Measurements from ENCODE around the gene IPMK.

The IPMK gene

DNA sequence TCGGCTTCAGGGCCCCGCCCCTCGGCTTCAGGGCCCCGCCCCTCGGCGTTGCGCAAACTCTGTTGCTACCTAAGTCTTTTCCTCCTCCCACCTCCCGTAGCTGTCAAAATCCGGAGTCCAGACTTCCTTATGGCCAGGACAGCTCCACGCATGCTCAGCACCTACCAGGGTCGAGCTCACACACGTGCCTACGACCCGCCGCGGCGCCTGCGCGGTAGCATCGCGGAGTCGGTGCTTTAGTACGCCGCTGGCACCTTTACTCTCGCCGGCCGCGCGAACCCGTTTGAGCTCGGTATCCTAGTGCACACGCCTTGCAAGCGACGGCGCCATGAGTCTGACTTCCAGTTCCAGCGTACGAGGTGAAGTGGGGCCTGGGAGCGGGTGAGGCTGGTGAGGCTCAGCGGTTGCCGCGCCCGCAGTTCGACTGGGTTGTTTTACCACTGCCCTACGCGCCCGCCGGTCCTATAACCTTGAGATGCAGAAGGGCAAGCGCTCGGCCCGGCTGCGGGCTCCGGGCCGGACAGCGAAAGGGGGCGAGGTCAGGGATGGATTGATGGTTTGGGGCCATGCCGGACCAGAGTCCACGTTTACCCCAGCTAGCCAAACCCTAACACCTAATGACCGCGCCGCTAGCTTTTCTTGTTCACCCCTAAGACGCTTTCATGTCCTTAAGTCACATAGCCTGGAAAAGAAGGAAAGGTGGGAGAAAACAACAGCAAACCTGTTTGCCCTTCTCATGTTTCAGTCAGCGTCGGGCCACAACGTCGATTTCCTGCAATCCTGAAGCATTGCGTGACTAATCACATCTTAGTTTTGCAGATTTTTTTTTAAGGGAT lies 1.5 kb upstream of the IPMK start, which contains the start of gene CISD1:
TSS of gene CISD1 (plus strand) at position 217 of the 836 bp plus-strand sequence. CDS start at position 329, 112 bp downstream.
- H3K27me3 ChIP-seq (ENCODE audit: control insufficient read depth in 5 of 5, insufficient read depth in 4 of 5, low read length in 5 of 5), result no peaks in the 10 kb centered on the region
- peak within 1 kb of the TSS; percentile 44 to 86 (median 82) for H3K9ac ChIP-seq (ENCODE audit: low read length in 5 of 5)
- peak within 1 kb of the TSS; percentile 78 to 98 (median 86) for H3K4me3 ChIP-seq (ENCODE audit: low read depth in 1 of 5, low read length in 5 of 5)
- H3K9me3 ChIP-seq (ENCODE audit: control insufficient read depth in 5 of 5, low read length in 5 of 5), result no peaks in the 10 kb centered on the region
- peaks cover 5 to 45% (median 42%) of the 10 kb centered on the region in 5 donors for H3K4me1 ChIP-seq (ENCODE audit: control insufficient read depth in 5 of 5, insufficient read depth in 5 of 5, low read length in 5 of 5)
- H3K27ac ChIP-seq (ENCODE audit: low read depth, low read length), result peak within 1 kb of the TSS; percentile 94
- no peaks in the 10 kb centered on the region for H3K36me3 ChIP-seq (ENCODE audit: control insufficient read depth in 5 of 5, insufficient read depth in 5 of 5, low read length in 5 of 5)

DNA sequence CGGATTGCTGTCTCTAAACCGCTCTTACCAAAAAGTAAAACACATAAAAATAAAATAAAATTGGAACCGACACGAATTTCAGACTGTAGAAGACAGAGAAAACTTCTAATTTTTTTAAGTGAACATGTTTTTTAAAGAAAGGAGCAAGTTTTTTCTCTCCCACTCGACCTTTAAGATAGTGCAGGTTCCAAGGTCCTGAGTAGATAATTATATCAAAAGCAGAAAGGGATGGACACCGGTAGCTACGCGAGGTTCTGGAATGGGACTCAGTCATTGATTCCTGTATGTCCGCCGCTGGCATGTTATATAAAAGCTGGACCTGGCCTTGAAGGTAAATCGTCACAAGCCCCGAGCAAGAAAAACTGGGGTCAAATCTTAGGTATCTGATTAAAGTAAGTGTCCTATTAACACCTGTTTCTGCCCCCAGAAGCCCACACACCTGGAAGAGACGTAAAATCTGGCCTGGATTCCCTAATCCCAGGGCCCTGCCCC lies 806 bp upstream of the IPMK start:
- Histone ChIP-seq H3K27me3 (ENCODE audit: control insufficient read depth in 5 of 5, insufficient read depth in 4 of 5, low read length in 5 of 5) (no peaks in the 10 kb centered on the region), H3K27ac (ENCODE audit: low read depth, low read length) (peak overlapping the region; percentile 94), H3K4me1 (ENCODE audit: control insufficient read depth in 5 of 5, insufficient read depth in 5 of 5, low read length in 5 of 5) (peaks cover 5 to 45% (median 42%) of the 10 kb centered on the region in 5 donors), H3K9me3 (ENCODE audit: control insufficient read depth in 5 of 5, low read length in 5 of 5) (no peaks in the 10 kb centered on the region), H3K9ac (ENCODE audit: low read length in 5 of 5) (peak overlapping the region; percentile 26 to 86 (median 78)), H3K4me3 (ENCODE audit: low read depth in 1 of 5, low read length in 5 of 5) (peak overlapping the region; percentile 78 to 98 (median 86)), H3K36me3 (ENCODE audit: control insufficient read depth in 5 of 5, insufficient read depth in 5 of 5, low read length in 5 of 5) (no peaks in the 10 kb centered on the region)

DNA sequence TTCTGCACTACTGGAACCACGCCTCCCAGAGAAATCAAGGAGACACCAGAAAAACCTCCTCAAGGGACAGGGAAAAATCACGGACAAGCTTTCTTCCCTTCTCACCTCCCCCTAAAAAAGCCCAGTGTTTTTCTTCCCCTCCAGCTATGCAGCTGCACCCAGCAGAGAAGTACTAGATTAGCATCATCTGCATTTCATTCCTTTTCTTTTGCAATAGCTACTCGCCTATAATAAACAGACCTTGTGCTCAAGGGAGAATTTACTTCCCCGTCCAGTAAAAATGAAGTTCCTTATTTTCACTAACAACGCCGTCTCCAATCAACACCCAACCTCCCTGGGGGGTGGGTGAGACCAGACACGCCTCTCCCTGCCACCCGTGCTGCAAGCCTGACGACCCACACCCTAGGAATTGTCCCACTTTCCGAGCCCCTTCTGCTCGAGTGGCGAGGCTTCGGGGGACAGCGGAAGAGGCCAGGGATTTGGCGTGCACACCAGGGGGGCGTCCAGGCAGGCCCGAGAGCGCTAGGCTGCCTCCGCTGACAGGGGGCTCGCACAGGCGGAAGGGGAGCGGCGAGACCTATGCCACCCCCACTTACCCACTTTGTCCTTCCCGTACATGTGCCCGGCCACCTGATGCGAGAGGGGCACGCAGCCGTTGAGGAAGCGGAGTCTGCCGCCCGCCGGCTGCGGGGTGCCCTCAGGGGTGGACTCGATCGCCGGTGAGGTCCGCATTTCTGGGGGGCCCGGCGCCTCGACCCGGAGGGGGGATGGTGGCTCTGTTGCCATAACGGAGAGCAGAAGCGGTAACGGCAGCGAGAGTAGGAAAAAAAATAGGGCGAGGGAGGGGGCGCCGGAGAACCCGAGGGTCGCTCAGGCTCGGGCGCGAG lies 625 bp downstream of the IPMK start:
- Histone ChIP-seq H3K4me3 (ENCODE audit: low read depth in 1 of 5, low read length in 5 of 5) (peak overlapping the region; percentile 79 to 98 (median 87)), H3K27ac (ENCODE audit: low read depth, low read length) (peak overlapping the region; percentile 94), H3K36me3 (ENCODE audit: control insufficient read depth in 5 of 5, insufficient read depth in 5 of 5, low read length in 5 of 5) (no peaks in the 10 kb centered on the region), H3K9me3 (ENCODE audit: control insufficient read depth in 5 of 5, low read length in 5 of 5) (no peaks in the 10 kb centered on the region), H3K9ac (ENCODE audit: low read length in 5 of 5) (peak overlapping the region; percentile 74 to 96 (median 86)), H3K27me3 (ENCODE audit: control insufficient read depth in 5 of 5, insufficient read depth in 4 of 5, low read length in 5 of 5) (no peaks in the 10 kb centered on the region), H3K4me1 (ENCODE audit: control insufficient read depth in 5 of 5, insufficient read depth in 5 of 5, low read length in 5 of 5) (peaks cover 5 to 45% (median 42%) of the 10 kb centered on the region in 5 donors)

DNA sequence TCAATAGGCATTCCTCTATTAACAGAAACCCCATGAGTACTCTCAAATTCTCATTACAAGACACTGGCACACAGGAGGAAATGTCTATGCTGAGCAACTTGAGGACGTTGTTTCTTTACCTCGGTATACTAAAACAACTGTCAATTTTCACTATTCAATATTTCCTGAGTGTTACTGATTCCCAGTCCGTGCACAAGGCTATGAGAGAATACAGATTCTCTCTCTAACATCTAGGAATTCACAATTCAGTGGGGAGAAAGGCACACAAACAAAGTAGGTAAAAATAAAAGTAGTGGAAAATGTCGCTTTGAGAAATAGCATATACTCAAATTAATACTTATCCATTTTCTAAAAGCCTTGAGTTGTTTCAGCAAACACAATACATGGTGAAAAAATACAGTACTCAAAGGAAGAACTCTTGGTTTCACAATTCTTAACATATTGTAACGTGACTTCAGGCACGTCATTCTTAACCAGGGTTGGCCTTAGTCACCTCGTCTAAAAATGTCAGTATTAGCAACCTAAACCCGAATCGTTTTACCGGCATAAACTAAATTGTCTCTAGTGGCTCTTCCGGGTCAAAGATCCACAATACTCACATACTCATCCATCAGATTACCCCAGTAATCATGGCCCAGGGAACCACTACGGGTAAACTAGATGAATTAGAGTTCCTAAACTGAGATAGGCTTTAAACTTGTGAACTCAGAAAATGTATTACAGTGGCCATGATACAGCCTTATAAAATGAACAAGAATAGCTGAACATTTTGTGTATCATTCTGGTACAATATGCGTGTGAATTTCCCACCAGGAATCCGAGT lies 1.5 kb downstream of the IPMK start:
- peak overlapping the region; percentile 74 to 96 (median 86) for H3K9ac ChIP-seq (ENCODE audit: low read length in 5 of 5)
- peak overlapping the region; percentile 94 for H3K27ac ChIP-seq (ENCODE audit: low read depth, low read length)
- H3K36me3 ChIP-seq (ENCODE audit: control insufficient read depth in 5 of 5, insufficient read depth in 5 of 5, low read length in 5 of 5), result no peaks in the 10 kb centered on the region
- peaks cover 5 to 45% (median 42%) of the 10 kb centered on the region in 5 donors for H3K4me1 ChIP-seq (ENCODE audit: control insufficient read depth in 5 of 5, insufficient read depth in 5 of 5, low read length in 5 of 5)
- H3K4me3 ChIP-seq (ENCODE audit: low read depth in 1 of 5, low read length in 5 of 5), result peak overlapping the region; percentile 79 to 98 (median 87)
- no peaks in the 10 kb centered on the region for H3K27me3 ChIP-seq (ENCODE audit: control insufficient read depth in 5 of 5, insufficient read depth in 4 of 5, low read length in 5 of 5)
- no peaks in the 10 kb centered on the region for H3K9me3 ChIP-seq (ENCODE audit: control insufficient read depth in 5 of 5, low read length in 5 of 5)

DNA sequence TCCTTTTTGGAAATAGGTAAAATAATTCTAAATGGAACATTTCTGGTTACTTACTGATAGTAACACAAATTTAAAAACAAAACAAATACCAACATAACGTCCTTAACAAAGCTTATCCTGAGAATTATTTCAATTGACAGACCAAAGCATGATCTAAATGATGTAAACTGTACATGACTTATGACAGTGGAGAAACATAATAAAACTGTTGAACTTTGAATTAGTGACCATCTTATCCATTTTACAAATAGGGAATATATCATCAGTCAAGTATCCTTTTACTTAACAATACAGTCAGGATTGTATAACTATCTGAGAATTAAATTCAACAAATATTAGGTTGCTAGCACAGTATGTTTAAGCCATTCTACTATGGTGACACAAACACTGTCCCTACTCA lies 2.4 kb downstream of the IPMK start:
- Histone ChIP-seq H3K27ac (ENCODE audit: low read depth, low read length) (peak overlapping the region; percentile 94), H3K9me3 (ENCODE audit: control insufficient read depth in 5 of 5, low read length in 5 of 5) (no peaks in the 10 kb centered on the region), H3K9ac (ENCODE audit: low read length in 5 of 5) (no peak overlapping the region), H3K4me1 (ENCODE audit: control insufficient read depth in 5 of 5, insufficient read depth in 5 of 5, low read length in 5 of 5) (peaks cover 5 to 42% (median 38%) of the 10 kb centered on the region in 5 donors), H3K27me3 (ENCODE audit: control insufficient read depth in 5 of 5, insufficient read depth in 4 of 5, low read length in 5 of 5) (no peaks in the 10 kb centered on the region), H3K36me3 (ENCODE audit: control insufficient read depth in 5 of 5, insufficient read depth in 5 of 5, low read length in 5 of 5) (no peaks in the 10 kb centered on the region), H3K4me3 (ENCODE audit: low read depth in 1 of 5, low read length in 5 of 5) (peak overlapping the region in 4 of 5 donors; percentile 79 to 91 (median 85))

DNA sequence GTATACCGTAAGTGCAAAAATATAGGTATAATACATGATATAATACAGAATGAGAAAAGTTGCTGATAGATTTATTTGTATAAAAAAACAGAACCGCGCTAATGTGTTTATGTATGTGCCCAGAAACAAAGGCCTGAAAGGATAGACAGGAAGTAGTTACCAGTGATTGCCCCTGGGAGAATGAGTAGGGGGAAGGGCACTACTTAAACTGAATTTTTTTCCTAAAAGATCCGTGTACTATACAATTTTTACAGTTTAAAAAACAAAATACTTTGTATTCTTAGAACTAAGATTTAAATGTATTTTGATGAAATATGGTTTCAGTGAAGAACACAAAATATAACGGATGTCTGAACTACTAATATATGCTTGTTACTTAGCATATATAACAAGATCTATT lies 2.9 kb downstream of the IPMK start:
- Histone ChIP-seq H3K36me3 (ENCODE audit: control insufficient read depth in 5 of 5, insufficient read depth in 5 of 5, low read length in 5 of 5) (no peaks in the 10 kb centered on the region), H3K4me1 (ENCODE audit: control insufficient read depth in 5 of 5, insufficient read depth in 5 of 5, low read length in 5 of 5) (peaks cover 5 to 39% (median 33%) of the 10 kb centered on the region in 5 donors), H3K9me3 (ENCODE audit: control insufficient read depth in 5 of 5, low read length in 5 of 5) (no peaks in the 10 kb centered on the region), H3K27ac (ENCODE audit: low read depth, low read length) (peak overlapping the region; percentile 94), H3K27me3 (ENCODE audit: control insufficient read depth in 5 of 5, insufficient read depth in 4 of 5, low read length in 5 of 5) (no peaks in the 10 kb centered on the region), H3K9ac (ENCODE audit: low read length in 5 of 5) (no peak overlapping the region), H3K4me3 (ENCODE audit: low read depth in 1 of 5, low read length in 5 of 5) (no peak overlapping the region)

DNA sequence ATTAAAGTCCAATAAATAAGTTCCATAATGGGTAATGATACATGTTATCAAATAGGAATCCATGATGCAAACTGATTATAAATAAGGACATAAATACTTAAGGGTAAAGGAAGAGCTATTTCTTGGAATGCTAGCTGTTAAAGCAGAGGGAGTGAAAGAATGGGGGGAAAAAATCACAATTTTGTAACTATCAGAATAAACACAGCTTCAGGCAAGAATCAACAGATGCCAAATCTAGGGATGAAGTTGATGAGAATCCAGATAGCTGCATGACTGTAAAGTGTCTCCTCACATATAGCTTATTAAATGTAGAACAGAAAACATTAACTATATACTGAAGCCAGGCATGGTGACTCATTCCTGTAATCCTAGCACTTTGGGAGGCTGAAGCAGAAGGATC lies 4.9 kb downstream of the IPMK start:
- Histone ChIP-seq H3K9me3 (ENCODE audit: control insufficient read depth in 5 of 5, low read length in 5 of 5) (no peaks in the 10 kb centered on the region), H3K9ac (ENCODE audit: low read length in 5 of 5) (no peak overlapping the region), H3K4me3 (ENCODE audit: low read depth in 1 of 5, low read length in 5 of 5) (no peak overlapping the region), H3K27me3 (ENCODE audit: control insufficient read depth in 5 of 5, insufficient read depth in 4 of 5, low read length in 5 of 5) (no peaks in the 10 kb centered on the region), H3K27ac (ENCODE audit: low read depth, low read length) (no peak overlapping the region), H3K4me1 (ENCODE audit: control insufficient read depth in 5 of 5, insufficient read depth in 5 of 5, low read length in 5 of 5) (peaks cover 5 to 22% (median 21%) of the 10 kb centered on the region in 5 donors), H3K36me3 (ENCODE audit: control insufficient read depth in 5 of 5, insufficient read depth in 5 of 5, low read length in 5 of 5) (no peaks in the 10 kb centered on the region)

DNA sequence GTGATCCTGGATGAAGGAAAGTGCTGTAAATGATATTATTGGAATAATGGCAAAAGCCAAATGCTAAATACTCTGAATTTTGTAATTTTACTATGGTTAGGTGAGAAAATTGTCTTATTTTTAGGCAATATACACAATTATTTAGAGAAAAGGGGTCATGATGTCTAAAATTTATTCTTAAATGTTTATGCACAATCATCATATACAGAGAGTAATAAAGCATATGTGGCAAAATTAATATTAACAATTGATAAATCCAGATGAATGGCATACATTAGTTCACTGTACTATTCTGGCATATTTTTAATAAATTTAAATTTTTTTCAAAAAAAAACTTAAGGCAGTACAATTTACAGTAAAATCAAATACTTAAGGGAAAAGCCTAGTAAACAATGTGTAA lies 7.4 kb downstream of the IPMK start:
- Histone ChIP-seq H3K9ac (ENCODE audit: low read length in 5 of 5) (no peak overlapping the region), H3K4me3 (ENCODE audit: low read depth in 1 of 5, low read length in 5 of 5) (no peak overlapping the region), H3K27me3 (ENCODE audit: control insufficient read depth in 5 of 5, insufficient read depth in 4 of 5, low read length in 5 of 5) (no peaks in the 10 kb centered on the region), H3K4me1 (ENCODE audit: control insufficient read depth in 5 of 5, insufficient read depth in 5 of 5, low read length in 5 of 5) (peaks cover 0 to 6% (median 2%) of the 10 kb centered on the region in 5 donors), H3K9me3 (ENCODE audit: control insufficient read depth in 5 of 5, low read length in 5 of 5) (no peaks in the 10 kb centered on the region), H3K27ac (ENCODE audit: low read depth, low read length) (no peak overlapping the region), H3K36me3 (ENCODE audit: control insufficient read depth in 5 of 5, insufficient read depth in 5 of 5, low read length in 5 of 5) (no peaks in the 10 kb centered on the region)

DNA sequence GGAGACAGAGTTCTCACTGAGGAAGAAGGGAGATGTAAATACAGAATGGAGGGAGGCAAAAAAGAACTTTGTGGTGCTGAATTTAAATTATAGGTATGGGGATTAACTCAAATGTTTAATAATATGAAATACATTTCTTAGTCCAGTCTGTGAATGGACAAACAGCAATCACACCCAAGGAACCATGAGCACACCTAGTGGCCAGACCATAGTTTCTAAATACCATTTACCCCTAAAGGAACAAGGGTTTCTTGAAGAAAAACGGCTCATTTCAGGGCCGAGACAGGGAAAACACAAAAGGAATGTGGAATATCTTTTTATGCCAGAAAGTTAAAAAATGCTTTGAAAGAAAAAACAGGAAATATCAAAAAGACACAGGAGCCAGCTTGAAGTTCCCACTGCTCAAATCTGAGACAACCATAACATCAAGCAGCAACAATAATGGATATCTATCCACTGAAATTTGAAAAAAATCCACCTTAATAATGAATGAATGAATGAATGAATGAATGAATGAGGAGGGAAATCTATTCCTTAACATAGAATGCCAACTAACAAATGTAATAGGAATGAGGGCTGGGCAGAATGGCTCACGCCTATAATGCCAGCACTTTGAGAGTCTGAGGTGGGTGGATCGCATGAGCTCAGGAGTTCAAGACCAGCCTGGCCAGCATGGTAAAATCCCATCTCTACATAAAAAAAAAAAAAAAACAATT lies 8.6 kb downstream of the IPMK start:
- H3K27ac ChIP-seq (ENCODE audit: low read depth, low read length), result no peak overlapping the region
- no peaks in the 10 kb centered on the region for H3K9me3 ChIP-seq (ENCODE audit: control insufficient read depth in 5 of 5, low read length in 5 of 5)
- no peak overlapping the region for H3K4me3 ChIP-seq (ENCODE audit: low read depth in 1 of 5, low read length in 5 of 5)
- no peaks in the 10 kb centered on the region for H3K4me1 ChIP-seq (ENCODE audit: control insufficient read depth in 5 of 5, insufficient read depth in 5 of 5, low read length in 5 of 5)
- H3K27me3 ChIP-seq (ENCODE audit: control insufficient read depth in 5 of 5, insufficient read depth in 4 of 5, low read length in 5 of 5), result no peaks in the 10 kb centered on the region
- no peak overlapping the region for H3K9ac ChIP-seq (ENCODE audit: low read length in 5 of 5)
- no peaks in the 10 kb centered on the region for H3K36me3 ChIP-seq (ENCODE audit: control insufficient read depth in 5 of 5, insufficient read depth in 5 of 5, low read length in 5 of 5)
